Measurements from ENCODE around the gene FRMPD4.

The FRMPD4 gene

GRCh38 chrX:12463873-12464272 lies 325.6 kb downstream of the FRMPD4 start:
- no peak overlapping the region for H3K4me3 ChIP-seq (ENCODE audit: low read length)
- no peaks in the 10 kb centered on the region for H3K27me3 ChIP-seq (ENCODE audit: control insufficient read depth, insufficient read depth, low read length)
- no peaks in the 10 kb centered on the region for H3K9me3 ChIP-seq (ENCODE audit: control insufficient read depth, low read length)
- H3K4me1 ChIP-seq (ENCODE audit: control insufficient read depth, insufficient read depth, low read length), result no peaks in the 10 kb centered on the region
- no peak overlapping the region for H3K9ac ChIP-seq (ENCODE audit: low read length)
- H3K36me3 ChIP-seq (ENCODE audit: control insufficient read depth, insufficient read depth, low read length), result no peaks in the 10 kb centered on the region

GRCh38 chrX:12467321-12467720 lies 329.0 kb downstream of the FRMPD4 start:
- H3K36me3 ChIP-seq (ENCODE audit: control insufficient read depth, insufficient read depth, low read length), result no peaks in the 10 kb centered on the region
- H3K9me3 ChIP-seq (ENCODE audit: control insufficient read depth, low read length), result no peaks in the 10 kb centered on the region
- no peaks in the 10 kb centered on the region for H3K4me1 ChIP-seq (ENCODE audit: control insufficient read depth, insufficient read depth, low read length)
- H3K27me3 ChIP-seq (ENCODE audit: control insufficient read depth, insufficient read depth, low read length), result no peaks in the 10 kb centered on the region
- H3K9ac ChIP-seq (ENCODE audit: low read length), result no peak overlapping the region
- H3K4me3 ChIP-seq (ENCODE audit: low read length), result no peak overlapping the region

GRCh38 chrX:12469296-12469695 lies 331.0 kb downstream of the FRMPD4 start:
- H3K9me3 ChIP-seq (ENCODE audit: control insufficient read depth, low read length), result no peaks in the 10 kb centered on the region
- H3K4me3 ChIP-seq (ENCODE audit: low read length), result no peak overlapping the region
- no peak overlapping the region for H3K9ac ChIP-seq (ENCODE audit: low read length)
- no peaks in the 10 kb centered on the region for H3K4me1 ChIP-seq (ENCODE audit: control insufficient read depth, insufficient read depth, low read length)
- no peaks in the 10 kb centered on the region for H3K36me3 ChIP-seq (ENCODE audit: control insufficient read depth, insufficient read depth, low read length)
- H3K27me3 ChIP-seq (ENCODE audit: control insufficient read depth, insufficient read depth, low read length), result no peaks in the 10 kb centered on the region

- H3K4me1 ChIP-seq (ENCODE audit: control insufficient read depth, insufficient read depth, low read length), result no peaks in the 10 kb centered on the region
- no peaks in the 10 kb centered on the region for H3K36me3 ChIP-seq (ENCODE audit: control insufficient read depth, insufficient read depth, low read length)
- H3K27me3 ChIP-seq (ENCODE audit: control insufficient read depth, insufficient read depth, low read length), result no peaks in the 10 kb centered on the region
- H3K9me3 ChIP-seq (ENCODE audit: control insufficient read depth, low read length), result no peaks in the 10 kb centered on the region
- H3K9ac ChIP-seq (ENCODE audit: low read length), result no peak overlapping the region
- no peak overlapping the region for H3K4me3 ChIP-seq (ENCODE audit: low read length)
These were observed 332.8 kb downstream of the FRMPD4 start for GRCh38 chrX:12471061-12471460.

- no peaks in the 10 kb centered on the region for H3K36me3 ChIP-seq (ENCODE audit: control insufficient read depth, insufficient read depth, low read length)
- no peak overlapping the region for H3K4me3 ChIP-seq (ENCODE audit: low read length)
- no peak overlapping the region for H3K9ac ChIP-seq (ENCODE audit: low read length)
- H3K27me3 ChIP-seq (ENCODE audit: control insufficient read depth, insufficient read depth, low read length), result no peaks in the 10 kb centered on the region
- H3K9me3 ChIP-seq (ENCODE audit: control insufficient read depth, low read length), result no peaks in the 10 kb centered on the region
- no peaks in the 10 kb centered on the region for H3K4me1 ChIP-seq (ENCODE audit: control insufficient read depth, insufficient read depth, low read length)
These were observed 342.7 kb downstream of the FRMPD4 start for GRCh38 chrX:12480956-12481355.

- H3K36me3 ChIP-seq (ENCODE audit: control insufficient read depth, insufficient read depth, low read length), result no peaks in the 10 kb centered on the region
- H3K4me1 ChIP-seq (ENCODE audit: control insufficient read depth, insufficient read depth, low read length), result no peaks in the 10 kb centered on the region
- no peaks in the 10 kb centered on the region for H3K27me3 ChIP-seq (ENCODE audit: control insufficient read depth, insufficient read depth, low read length)
- no peaks in the 10 kb centered on the region for H3K9me3 ChIP-seq (ENCODE audit: control insufficient read depth, low read length)
- H3K4me3 ChIP-seq (ENCODE audit: low read length), result no peak overlapping the region
- H3K9ac ChIP-seq (ENCODE audit: low read length), result no peak overlapping the region
These were observed 349.9 kb downstream of the FRMPD4 start for GRCh38 chrX:12488220-12488619.

GRCh38 chrX:12488771-12489170 lies 350.5 kb downstream of the FRMPD4 start:
- H3K27me3 ChIP-seq (ENCODE audit: control insufficient read depth, insufficient read depth, low read length), result no peaks in the 10 kb centered on the region
- no peaks in the 10 kb centered on the region for H3K4me1 ChIP-seq (ENCODE audit: control insufficient read depth, insufficient read depth, low read length)
- H3K4me3 ChIP-seq (ENCODE audit: low read length), result no peak overlapping the region
- no peaks in the 10 kb centered on the region for H3K36me3 ChIP-seq (ENCODE audit: control insufficient read depth, insufficient read depth, low read length)
- H3K9ac ChIP-seq (ENCODE audit: low read length), result no peak overlapping the region
- no peaks in the 10 kb centered on the region for H3K9me3 ChIP-seq (ENCODE audit: control insufficient read depth, low read length)

- no peaks in the 10 kb centered on the region for H3K36me3 ChIP-seq (ENCODE audit: control insufficient read depth, insufficient read depth, low read length)
- no peak overlapping the region for H3K4me3 ChIP-seq (ENCODE audit: low read length)
- no peaks in the 10 kb centered on the region for H3K27me3 ChIP-seq (ENCODE audit: control insufficient read depth, insufficient read depth, low read length)
- no peaks in the 10 kb centered on the region for H3K4me1 ChIP-seq (ENCODE audit: control insufficient read depth, insufficient read depth, low read length)
- no peak overlapping the region for H3K9ac ChIP-seq (ENCODE audit: low read length)
- no peaks in the 10 kb centered on the region for H3K9me3 ChIP-seq (ENCODE audit: control insufficient read depth, low read length)
These were observed 351.1 kb downstream of the FRMPD4 start for GRCh38 chrX:12489341-12489740.

- Histone ChIP-seq H3K36me3 (ENCODE audit: control insufficient read depth, insufficient read depth, low read length) (no peaks in the 10 kb centered on the region), H3K9ac (ENCODE audit: low read length) (no peak overlapping the region), H3K27me3 (ENCODE audit: control insufficient read depth, insufficient read depth, low read length) (no peaks in the 10 kb centered on the region)
These were observed 356.3 kb downstream of the FRMPD4 start for GRCh38 chrX:12494400-12495138.

GRCh38 chrX:12496343-12496742 lies 358.1 kb downstream of the FRMPD4 start:
- H3K36me3 ChIP-seq (ENCODE audit: control insufficient read depth, insufficient read depth, low read length), result no peaks in the 10 kb centered on the region
- H3K9me3 ChIP-seq (ENCODE audit: control insufficient read depth, low read length), result no peaks in the 10 kb centered on the region
- H3K4me1 ChIP-seq (ENCODE audit: control insufficient read depth, insufficient read depth, low read length), result no peaks in the 10 kb centered on the region
- H3K27me3 ChIP-seq (ENCODE audit: control insufficient read depth, insufficient read depth, low read length), result no peaks in the 10 kb centered on the region
- no peak overlapping the region for H3K4me3 ChIP-seq (ENCODE audit: low read length)
- no peak overlapping the region for H3K9ac ChIP-seq (ENCODE audit: low read length)

More at GRCh38 chrX:12494400-12495138, 356.3 kb downstream of the FRMPD4 start:
- no peaks in the 10 kb centered on the region for H3K4me1 ChIP-seq (ENCODE audit: control insufficient read depth, insufficient read depth, low read length)
- H3K9me3 ChIP-seq (ENCODE audit: control insufficient read depth, low read length), result no peaks in the 10 kb centered on the region
- no peak overlapping the region for H3K4me3 ChIP-seq (ENCODE audit: low read length)

- Histone ChIP-seq H3K4me1 (ENCODE audit: control insufficient read depth, insufficient read depth, low read length) (no peaks in the 10 kb centered on the region), H3K9ac (ENCODE audit: low read length) (no peak overlapping the region), H3K4me3 (ENCODE audit: low read length) (no peak overlapping the region)
These were observed 359.7 kb downstream of the FRMPD4 start for GRCh38 chrX:12497832-12498591.

GRCh38 chrX:12505127-12505526 lies 366.9 kb downstream of the FRMPD4 start:
- no peaks in the 10 kb centered on the region for H3K27me3 ChIP-seq (ENCODE audit: control insufficient read depth, insufficient read depth, low read length)
- H3K36me3 ChIP-seq (ENCODE audit: control insufficient read depth, insufficient read depth, low read length), result no peaks in the 10 kb centered on the region
- no peaks in the 10 kb centered on the region for H3K4me1 ChIP-seq (ENCODE audit: control insufficient read depth, insufficient read depth, low read length)
- H3K9ac ChIP-seq (ENCODE audit: low read length), result no peak overlapping the region
- no peaks in the 10 kb centered on the region for H3K9me3 ChIP-seq (ENCODE audit: control insufficient read depth, low read length)
- H3K4me3 ChIP-seq (ENCODE audit: low read length), result no peak overlapping the region

More at GRCh38 chrX:12497832-12498591, 359.7 kb downstream of the FRMPD4 start:
- H3K9me3 ChIP-seq (ENCODE audit: control insufficient read depth, low read length), result no peaks in the 10 kb centered on the region
- H3K36me3 ChIP-seq (ENCODE audit: control insufficient read depth, insufficient read depth, low read length), result no peaks in the 10 kb centered on the region
- no peaks in the 10 kb centered on the region for H3K27me3 ChIP-seq (ENCODE audit: control insufficient read depth, insufficient read depth, low read length)
